Endothelial cell of umbilical vein (primary cell): ENCODE data around the gene SAMD14.

Experiments
- EZH2 ChIP-seq: IDR thresholded peaks from 2 replicates; pipeline ENCODE4 v1.6.1; 2012; ENCODE audit warnings: borderline replicate concordance, low read depth, mild to moderate bottlenecking, moderate library complexity, low read length, inconsistent platforms; ENCODE audit not compliant: severe bottlenecking
- FOS ChIP-seq: IDR thresholded peaks from 2 replicates; pipeline ENCODE4 v1.6.1; 2011; ENCODE audit warnings: mild to moderate bottlenecking, low read length, moderate library complexity, borderline replicate concordance; ENCODE audit not compliant: insufficient read depth
- GATA2 ChIP-seq: IDR thresholded peaks from 2 replicates; pipeline ENCODE4 v1.7.0; 2011; ENCODE audit warnings: low read depth, mild to moderate bottlenecking, moderate library complexity, mixed read lengths, low read length; ENCODE audit not compliant: insufficient read length, insufficient read depth
- JUN ChIP-seq: IDR thresholded peaks from 2 replicates; pipeline ENCODE4 v1.6.1; 2011; ENCODE audit warnings: borderline replicate concordance, low read depth; ENCODE audit not compliant: insufficient read length, insufficient read depth
- MYC ChIP-seq: IDR thresholded peaks from one replicate; pipeline ENCODE4 v1.6.1; 2011; ENCODE audit warnings: mild to moderate bottlenecking, low read depth, low read length
- POLR2A ChIP-seq: IDR thresholded peaks from 2 replicates; pipeline ENCODE4 v1.6.1; 2012; ENCODE audit warnings: low read depth, mild to moderate bottlenecking, control low read depth, low read length
- POLR2AphosphoS5 ChIP-seq: IDR thresholded peaks from 2 replicates; pipeline ENCODE4 v1.6.1; 2012; ENCODE audit warnings: low read depth, mild to moderate bottlenecking, control low read depth, low read length, moderate library complexity; ENCODE audit not compliant: insufficient read depth
- TF ChIP-seq, protein P1 (sequence below), 2 donors: IDR thresholded peaks; 1 replicate in 1 of 2; 2 replicates in 1 of 2; pipeline ENCODE4 v1.5.1; 2011; ENCODE audit warnings: low read length in 2 of 2, mild to moderate bottlenecking in 2 of 2, moderate library complexity in 2 of 2, control low read depth in 1 of 2, inconsistent platforms in 1 of 2, low read depth in 1 of 2; ENCODE audit not compliant: insufficient read depth in 1 of 2; ENCODE audit errors: extremely low read depth in 1 of 2
- TF ChIP-seq, protein P2 (sequence below): IDR thresholded peaks from 2 replicates; pipeline ENCODE4 v1.6.1; 2011; ENCODE audit not compliant: insufficient read depth, insufficient read length

DNA sequence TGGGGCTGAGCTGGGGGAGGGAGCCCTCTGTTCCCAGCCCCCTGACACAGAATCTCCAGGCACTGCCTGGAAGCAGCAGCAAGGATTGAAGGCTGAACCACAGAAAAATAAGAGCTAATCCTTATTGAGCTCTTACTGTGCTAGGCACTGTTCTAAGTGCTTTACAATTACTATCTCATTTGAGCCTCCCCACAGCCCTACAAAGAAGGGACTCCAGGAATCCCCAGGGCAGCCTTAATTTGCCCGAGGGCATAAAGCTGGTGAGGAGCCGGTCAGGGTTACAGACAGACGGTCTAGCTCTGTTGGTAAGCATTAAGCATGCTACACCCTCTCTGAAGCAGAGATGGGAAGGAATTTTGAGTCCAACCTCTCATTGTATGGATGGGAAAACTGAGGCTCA is 7.0 kb downstream of the SAMD14 start:
- TF ChIP-seq GATA2 (no peak), POLR2A (no peak), POLR2AphosphoS5 (no peak), JUN (no peak), EZH2 (no peak), FOS (no peak), MYC (no peak)
- TF ChIP-seq, protein P1, sequence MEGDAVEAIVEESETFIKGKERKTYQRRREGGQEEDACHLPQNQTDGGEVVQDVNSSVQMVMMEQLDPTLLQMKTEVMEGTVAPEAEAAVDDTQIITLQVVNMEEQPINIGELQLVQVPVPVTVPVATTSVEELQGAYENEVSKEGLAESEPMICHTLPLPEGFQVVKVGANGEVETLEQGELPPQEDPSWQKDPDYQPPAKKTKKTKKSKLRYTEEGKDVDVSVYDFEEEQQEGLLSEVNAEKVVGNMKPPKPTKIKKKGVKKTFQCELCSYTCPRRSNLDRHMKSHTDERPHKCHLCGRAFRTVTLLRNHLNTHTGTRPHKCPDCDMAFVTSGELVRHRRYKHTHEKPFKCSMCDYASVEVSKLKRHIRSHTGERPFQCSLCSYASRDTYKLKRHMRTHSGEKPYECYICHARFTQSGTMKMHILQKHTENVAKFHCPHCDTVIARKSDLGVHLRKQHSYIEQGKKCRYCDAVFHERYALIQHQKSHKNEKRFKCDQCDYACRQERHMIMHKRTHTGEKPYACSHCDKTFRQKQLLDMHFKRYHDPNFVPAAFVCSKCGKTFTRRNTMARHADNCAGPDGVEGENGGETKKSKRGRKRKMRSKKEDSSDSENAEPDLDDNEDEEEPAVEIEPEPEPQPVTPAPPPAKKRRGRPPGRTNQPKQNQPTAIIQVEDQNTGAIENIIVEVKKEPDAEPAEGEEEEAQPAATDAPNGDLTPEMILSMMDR (IDR thresholded peaks at IDR 0.05; ENCODE audit: extremely low read depth in 1 of 2, insufficient read depth in 1 of 2, low read depth in 1 of 2, low read length in 2 of 2), result no peak
- TF ChIP-seq, protein P2, sequence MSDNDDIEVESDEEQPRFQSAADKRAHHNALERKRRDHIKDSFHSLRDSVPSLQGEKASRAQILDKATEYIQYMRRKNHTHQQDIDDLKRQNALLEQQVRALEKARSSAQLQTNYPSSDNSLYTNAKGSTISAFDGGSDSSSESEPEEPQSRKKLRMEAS, result no peak
